Endothelial cell of umbilical vein (primary cell): Measurements from ENCODE around the gene CYP46A1. TPM values are rescaled to one million over a fixed set of nuclear protein-coding genes. Genes with fewer than 3 reads are reported as not detected.

Source experiments
- BruUV-seq: library from RNA; stranded (reverse); fragments of 400-500 nt; replicated peaks from 2 replicates; lab custom pipeline; 2021; lab: Mats Ljungman, UMichigan
- CTCF ChIA-PET: fragments of 300-600, 350-600 bp; sonication (Branson Sonifier 250); formaldehyde crosslinking; loops from one replicate; lab custom pipeline; 2021; ENCODE audit warnings: antibody characterized with exemption, inconsistent platforms; lab: Charles Lee
- POLR2A ChIA-PET: fragments of 300-600, 350-600 bp; sonication (Branson Sonifier 250); formaldehyde crosslinking; loops from one replicate; lab custom pipeline; 2021; ENCODE audit warnings: antibody characterized with exemption, inconsistent platforms; lab: Charles Lee
- DNase-seq: peaks from one replicate; pipeline ENCODE4 v3.0.0-alpha.2; 2011; ENCODE audit warnings: low read depth, low spot score
- FAIRE-seq: peaks from 2 replicates; lab custom pipeline; 2011; peaks lifted over from hg19 to GRCh38; lab: Jason Lieb, UNC
- H2AFZ ChIP-seq: 2 replicates; pipeline ENCODE4 v1.6.0; 2012; ENCODE audit warnings: low read depth, low read length, control low read depth, inconsistent platforms
- H3K27ac ChIP-seq: 2 replicates; pipeline ENCODE4 v1.5.1; 2011; ENCODE audit warnings: low read depth, mild to moderate bottlenecking, control low read depth, low read length, moderate library complexity; ENCODE audit not compliant: insufficient read depth
- H3K27me3 ChIP-seq, 2 experiments: 2 replicates each; pipeline versions ENCODE4 v1.6.0 to v1.6.1; 2011; ENCODE audit warnings: low read length in 2 of 2, mixed read lengths in 1 of 2; ENCODE audit not compliant: control insufficient read depth in 2 of 2, insufficient read depth in 2 of 2
- H3K36me3 ChIP-seq, 2 experiments: 2 replicates in 1 of 2; 3 replicates in 1 of 2; pipeline ENCODE4 v1.5.1; 2011; ENCODE audit warnings: low read length in 2 of 2, mild to moderate bottlenecking in 1 of 2, moderate library complexity in 1 of 2; ENCODE audit not compliant: control insufficient read depth in 2 of 2, insufficient read depth in 2 of 2; ENCODE audit errors: extremely low read depth in 1 of 2
- H3K4me1 ChIP-seq: 3 replicates; pipeline ENCODE4 v1.5.1; 2011; ENCODE audit warnings: mild to moderate bottlenecking, low read length; ENCODE audit not compliant: control insufficient read depth, insufficient read depth; ENCODE audit errors: extremely low read depth
- H3K4me2 ChIP-seq: 2 replicates; pipeline ENCODE4 v1.6.1; 2011; ENCODE audit warnings: low read length, control low read depth, mixed read lengths; ENCODE audit not compliant: insufficient read depth
- H3K4me3 ChIP-seq, 3 experiments: fragments of 200-600 bp in 1 of 3; sonication (generic), shearing (Covaris generic) in 1 of 3; replicated peaks in 1 of 3; 2 replicates each; pipeline ENCODE4 v1.5.1; 2011 to 2016; ENCODE audit warnings: control low read depth in 3 of 3, low read length in 3 of 3, mild to moderate bottlenecking in 2 of 3, inconsistent platforms in 1 of 3, low read depth in 1 of 3, moderate library complexity in 1 of 3; ENCODE audit not compliant: insufficient read depth in 1 of 3
- H3K79me2 ChIP-seq: 2 replicates; pipeline ENCODE4 v1.6.0; 2012; ENCODE audit warnings: low read length, inconsistent platforms; ENCODE audit not compliant: control insufficient read depth, insufficient read depth
- H3K9ac ChIP-seq: replicated peaks from 2 replicates; pipeline ENCODE3; 2011; ENCODE audit warnings: low read length, control low read depth; ENCODE audit not compliant: insufficient read depth; ENCODE audit errors: extremely low read depth
- H3K9me1 ChIP-seq: replicated peaks from 3 replicates; pipeline ENCODE4 v1.6.0; 2011; ENCODE audit warnings: mild to moderate bottlenecking, low read length; ENCODE audit not compliant: control insufficient read depth, insufficient read depth; ENCODE audit errors: extremely low read depth
- H3K9me3 ChIP-seq: replicated peaks from 2 replicates; pipeline ENCODE4 v1.5.1; 2012; ENCODE audit warnings: low read length, inconsistent platforms; ENCODE audit not compliant: control insufficient read depth, insufficient read depth
- H4K20me1 ChIP-seq: replicated peaks from 2 replicates; pipeline ENCODE3; 2011; ENCODE audit warnings: mild to moderate bottlenecking, low read length; ENCODE audit not compliant: control insufficient read depth, insufficient read depth; ENCODE audit errors: extremely low read depth
- EZH2 ChIP-seq: IDR thresholded peaks from 2 replicates; pipeline ENCODE4 v1.6.1; 2012; ENCODE audit warnings: borderline replicate concordance, low read depth, mild to moderate bottlenecking, moderate library complexity, low read length, inconsistent platforms; ENCODE audit not compliant: severe bottlenecking
- FOS ChIP-seq: IDR thresholded peaks from 2 replicates; pipeline ENCODE4 v1.6.1; 2011; ENCODE audit warnings: mild to moderate bottlenecking, low read length, moderate library complexity, borderline replicate concordance; ENCODE audit not compliant: insufficient read depth
- GATA2 ChIP-seq: IDR thresholded peaks from 2 replicates; pipeline ENCODE4 v1.7.0; 2011; ENCODE audit warnings: low read depth, mild to moderate bottlenecking, moderate library complexity, mixed read lengths, low read length; ENCODE audit not compliant: insufficient read length, insufficient read depth
- JUN ChIP-seq: IDR thresholded peaks from 2 replicates; pipeline ENCODE4 v1.6.1; 2011; ENCODE audit warnings: borderline replicate concordance, low read depth; ENCODE audit not compliant: insufficient read length, insufficient read depth
- MAX ChIP-seq: IDR thresholded peaks from 2 replicates; pipeline ENCODE4 v1.6.1; 2011; ENCODE audit not compliant: insufficient read depth, insufficient read length
- MYC ChIP-seq: IDR thresholded peaks from one replicate; pipeline ENCODE4 v1.6.1; 2011; ENCODE audit warnings: mild to moderate bottlenecking, low read depth, low read length
- POLR2A ChIP-seq: IDR thresholded peaks from 2 replicates; pipeline ENCODE4 v1.6.1; 2012; ENCODE audit warnings: low read depth, mild to moderate bottlenecking, control low read depth, low read length
- POLR2AphosphoS5 ChIP-seq: IDR thresholded peaks from 2 replicates; pipeline ENCODE4 v1.6.1; 2012; ENCODE audit warnings: low read depth, mild to moderate bottlenecking, control low read depth, low read length, moderate library complexity; ENCODE audit not compliant: insufficient read depth
- dilution Hi-C: fragments of 300-500 bp; cut with MboI; formaldehyde crosslinking; loops from one replicate; pipeline ENCODE4 v1.15.0; 2019; ENCODE audit warnings: low sequenced_read_pairs; ENCODE audit not compliant: extremely low pct_ligation_motif_present
- intact Hi-C: fragments of 100-400 bp; cut with micrococcal nuclease; formaldehyde crosslinking; loops from one replicate; pipeline ENCODE4 v1.10.0; 2022
- polyA plus RNA-seq, 4 experiments: library from polyadenylated mRNA; depleted of rRNA in 3 of 4; stranded (reverse) in 3 of 4; unstranded in 1 of 4; fragments of >200 nt; gene quantifications; 2 replicates each; pipeline versions ENCODE4 v1.2.1 to v1.2.3, GENCODE V29; 2011 to 2012; ENCODE audit warnings: missing spikeins in 1 of 4
- total RNA-seq: library from RNA; stranded (reverse); gene quantifications from 2 replicates; pipeline ENCODE4 v1.2.3, GENCODE V29; 2021
- TF ChIP-seq, protein P1 (sequence below), 2 donors: IDR thresholded peaks; 1 replicate in 1 of 2; 2 replicates in 1 of 2; pipeline ENCODE4 v1.5.1; 2011; ENCODE audit warnings: low read length in 2 of 2, mild to moderate bottlenecking in 2 of 2, moderate library complexity in 2 of 2, control low read depth in 1 of 2, inconsistent platforms in 1 of 2, low read depth in 1 of 2; ENCODE audit not compliant: insufficient read depth in 1 of 2; ENCODE audit errors: extremely low read depth in 1 of 2

CYP46A1 gene
- total and polyA plus RNA-seq, 2 donors (not counting 3 experiments of a cell fraction or from before 2014, with no cell fraction given): 0.03 to 0.24 TPM

DNA sequence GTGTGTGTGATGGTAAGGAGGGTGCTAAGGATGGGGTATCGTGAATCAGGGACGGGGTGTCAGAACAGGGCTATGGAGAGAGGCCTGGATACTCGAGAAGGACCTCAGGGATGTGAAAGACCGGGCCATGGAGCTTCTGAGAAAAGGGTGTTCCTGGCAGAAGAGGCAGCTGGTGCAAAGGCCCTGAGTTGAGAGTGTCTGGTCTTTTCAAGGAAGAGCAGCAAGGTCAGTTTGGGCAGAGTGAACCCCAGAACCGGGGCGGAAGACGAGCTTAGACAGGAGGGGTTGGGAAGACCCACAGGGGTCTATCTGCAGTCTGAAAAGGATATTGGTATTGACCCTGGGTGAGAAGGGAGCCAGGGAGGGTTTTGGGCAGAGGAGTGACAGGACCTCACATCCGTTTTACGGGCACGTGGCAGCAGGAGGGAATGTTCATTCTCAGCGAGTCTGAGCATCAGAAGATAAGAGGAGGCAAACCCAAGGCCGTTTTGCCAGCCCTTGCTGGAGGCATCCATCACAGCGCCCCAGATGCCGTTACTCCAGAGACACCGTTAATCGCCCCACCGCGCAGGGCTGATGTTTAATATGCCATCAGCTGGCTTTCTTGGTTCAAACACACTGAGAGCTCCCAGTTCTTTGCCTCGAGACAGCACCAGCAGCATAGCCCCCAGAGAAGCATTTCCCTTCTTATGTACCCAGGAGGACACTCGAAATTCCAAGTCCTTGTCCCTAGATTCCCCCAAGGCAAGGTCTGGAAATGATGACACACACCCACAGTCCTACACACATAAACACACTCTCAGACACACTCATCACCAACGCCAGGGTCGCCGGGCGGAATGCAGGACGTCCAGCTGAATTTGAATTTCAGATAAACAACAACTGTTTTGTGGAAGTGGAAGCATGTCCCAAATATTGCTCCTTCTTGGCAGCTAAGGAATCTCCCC lies 67.7 kb downstream of the CYP46A1 start:
- Histone ChIP-seq H3K9me3 (no peaks in the 10 kb centered on the region), H3K4me3 (no peak overlapping the region), H3K4me2 (peak overlapping the region; percentile 58), H3K4me1 (peaks cover 62% of the 10 kb centered on the region), H3K36me3 (no peaks in the 10 kb centered on the region), H3K79me2 (no peaks in the 10 kb centered on the region), H2AFZ (no peak overlapping the region), H3K9me1 (no peaks in the 10 kb centered on the region), H4K20me1 (no peaks in the 10 kb centered on the region), H3K9ac (peak overlapping the region; percentile 82), H3K27ac (peak overlapping the region; percentile 93), H3K27me3 (no peaks in the 10 kb centered on the region)
- POLR2A ChIA-PET: no interaction called here
- intact Hi-C loops (loop anchor here (1.0 to 10.0 kb wide), 4 partner anchors 15 to 633 kb away; partner anchors contain the start of gene CCDC85C), dilution Hi-C loops (no loop called here)
- TF ChIP-seq GATA2 (no peak), EZH2 (no peak)
- peak; percentile 72 for FAIRE-seq
- peak; percentile 79 for DNase-seq
- no TSS peak for BruUV-seq
- CTCF ChIA-PET: interaction anchor here (0.5 to 4.8 kb wide), 14 partner anchors 9 to 195 kb away, joined by 3 to 26 read pairs (median 4); partner anchors contain the start of gene EML1

DNA sequence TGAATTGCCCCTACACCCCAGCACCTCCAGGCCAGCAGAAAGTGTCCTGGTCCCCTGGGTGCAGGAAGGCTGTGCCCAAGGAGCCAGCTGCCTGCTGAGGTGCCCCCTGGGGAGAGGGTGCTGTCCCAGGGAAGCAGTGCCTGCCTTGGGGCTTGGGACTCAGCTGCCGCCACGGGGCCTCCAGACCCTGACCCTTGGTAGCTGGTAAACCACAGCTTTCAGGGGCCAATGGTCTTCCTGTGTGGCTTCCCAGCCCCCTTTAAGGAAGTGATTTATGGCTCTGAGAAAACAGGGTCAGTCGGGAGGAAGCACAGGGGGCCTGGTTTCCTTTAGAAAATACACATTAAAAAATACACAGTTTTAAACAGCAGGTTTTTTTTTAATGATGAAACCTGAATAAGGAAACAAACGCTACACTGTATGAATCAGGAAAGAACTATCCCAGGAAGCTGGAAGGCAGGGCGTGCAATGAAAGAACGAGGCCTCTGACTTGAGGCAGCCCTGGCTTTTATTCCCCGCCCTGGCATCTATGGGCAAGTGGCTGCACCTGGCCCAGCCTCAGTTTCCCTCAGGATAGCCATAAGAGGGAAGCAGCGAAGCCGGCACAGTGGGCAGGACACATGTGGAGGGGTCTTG lies 68.5 kb downstream of the CYP46A1 start:
- TF ChIP-seq MAX (no peak), FOS (no peak), GATA2 (peak; percentile 12), JUN (peak; percentile 42), MYC (no peak), POLR2A (peak; percentile 79), POLR2AphosphoS5 (peak; percentile 97), EZH2 (no peak)
- TF ChIP-seq, protein P1, sequence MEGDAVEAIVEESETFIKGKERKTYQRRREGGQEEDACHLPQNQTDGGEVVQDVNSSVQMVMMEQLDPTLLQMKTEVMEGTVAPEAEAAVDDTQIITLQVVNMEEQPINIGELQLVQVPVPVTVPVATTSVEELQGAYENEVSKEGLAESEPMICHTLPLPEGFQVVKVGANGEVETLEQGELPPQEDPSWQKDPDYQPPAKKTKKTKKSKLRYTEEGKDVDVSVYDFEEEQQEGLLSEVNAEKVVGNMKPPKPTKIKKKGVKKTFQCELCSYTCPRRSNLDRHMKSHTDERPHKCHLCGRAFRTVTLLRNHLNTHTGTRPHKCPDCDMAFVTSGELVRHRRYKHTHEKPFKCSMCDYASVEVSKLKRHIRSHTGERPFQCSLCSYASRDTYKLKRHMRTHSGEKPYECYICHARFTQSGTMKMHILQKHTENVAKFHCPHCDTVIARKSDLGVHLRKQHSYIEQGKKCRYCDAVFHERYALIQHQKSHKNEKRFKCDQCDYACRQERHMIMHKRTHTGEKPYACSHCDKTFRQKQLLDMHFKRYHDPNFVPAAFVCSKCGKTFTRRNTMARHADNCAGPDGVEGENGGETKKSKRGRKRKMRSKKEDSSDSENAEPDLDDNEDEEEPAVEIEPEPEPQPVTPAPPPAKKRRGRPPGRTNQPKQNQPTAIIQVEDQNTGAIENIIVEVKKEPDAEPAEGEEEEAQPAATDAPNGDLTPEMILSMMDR (IDR thresholded peaks at IDR 0.05; ENCODE audit: extremely low read depth in 1 of 2, insufficient read depth in 1 of 2, low read depth in 1 of 2, low read length in 2 of 2): no peak
- H3K4me1 ChIP-seq: peaks cover 64% of the 10 kb centered on the region
- peak overlapping the region; percentile 58 for H3K4me2 ChIP-seq
- POLR2A ChIA-PET: no interaction called here
- FAIRE-seq: peak; percentile 97
- BruUV-seq: no TSS peak
- no peaks in the 10 kb centered on the region for H3K27me3 ChIP-seq
- no peak overlapping the region for H2AFZ ChIP-seq
- peak; percentile 93 for DNase-seq
- dilution Hi-C loops (no loop called here), intact Hi-C loops (loop anchor here (1.0 to 10.0 kb wide), 4 partner anchors 15 to 632 kb away; partner anchors contain the start of gene CCDC85C)
- no peaks in the 10 kb centered on the region for H3K36me3 ChIP-seq
- no peaks in the 10 kb centered on the region for H4K20me1 ChIP-seq
- peak overlapping the region; percentile 82 for H3K9ac ChIP-seq
- H3K4me3 ChIP-seq: no peak overlapping the region
- CTCF ChIA-PET: interaction anchor here (0.5 to 4.8 kb wide), 13 partner anchors 9 to 194 kb away, joined by 3 to 26 read pairs (median 4); partner anchors contain the start of gene EML1
- H3K79me2 ChIP-seq: no peaks in the 10 kb centered on the region
- H3K9me3 ChIP-seq: no peaks in the 10 kb centered on the region
- no peaks in the 10 kb centered on the region for H3K9me1 ChIP-seq
- peak overlapping the region; percentile 93 for H3K27ac ChIP-seq
